ENCODE data around the gene CRADD.

DNA sequence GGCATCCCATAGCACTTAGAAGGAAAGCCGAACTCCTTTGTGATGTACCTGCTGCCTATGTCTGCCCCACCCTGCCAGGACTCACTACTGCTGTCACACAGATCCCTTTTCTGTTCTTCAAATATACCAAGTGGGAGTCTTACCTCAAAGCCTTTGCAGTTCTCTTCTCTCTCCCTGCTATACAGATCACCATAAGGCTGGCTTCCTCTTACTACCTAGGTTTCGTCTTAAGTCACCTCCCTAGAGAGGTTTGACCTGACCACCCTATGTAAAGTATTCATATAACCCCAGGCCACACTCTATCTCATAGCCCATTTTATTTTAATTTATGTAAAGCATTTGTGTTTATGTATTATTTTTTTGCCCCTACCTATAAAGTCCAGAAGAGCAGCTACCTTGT, 117.6 kb downstream of the CRADD start:
- TF ChIP-seq, protein P1, sequence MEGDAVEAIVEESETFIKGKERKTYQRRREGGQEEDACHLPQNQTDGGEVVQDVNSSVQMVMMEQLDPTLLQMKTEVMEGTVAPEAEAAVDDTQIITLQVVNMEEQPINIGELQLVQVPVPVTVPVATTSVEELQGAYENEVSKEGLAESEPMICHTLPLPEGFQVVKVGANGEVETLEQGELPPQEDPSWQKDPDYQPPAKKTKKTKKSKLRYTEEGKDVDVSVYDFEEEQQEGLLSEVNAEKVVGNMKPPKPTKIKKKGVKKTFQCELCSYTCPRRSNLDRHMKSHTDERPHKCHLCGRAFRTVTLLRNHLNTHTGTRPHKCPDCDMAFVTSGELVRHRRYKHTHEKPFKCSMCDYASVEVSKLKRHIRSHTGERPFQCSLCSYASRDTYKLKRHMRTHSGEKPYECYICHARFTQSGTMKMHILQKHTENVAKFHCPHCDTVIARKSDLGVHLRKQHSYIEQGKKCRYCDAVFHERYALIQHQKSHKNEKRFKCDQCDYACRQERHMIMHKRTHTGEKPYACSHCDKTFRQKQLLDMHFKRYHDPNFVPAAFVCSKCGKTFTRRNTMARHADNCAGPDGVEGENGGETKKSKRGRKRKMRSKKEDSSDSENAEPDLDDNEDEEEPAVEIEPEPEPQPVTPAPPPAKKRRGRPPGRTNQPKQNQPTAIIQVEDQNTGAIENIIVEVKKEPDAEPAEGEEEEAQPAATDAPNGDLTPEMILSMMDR (IDR thresholded peaks at IDR 0.05): no peak
- TF ChIP-seq POLR2A (IDR thresholded peaks at IDR 0.05): no peak
